NCI-H446 treated with DMSO at 0.1 percent for 48 hours (cell line): ENCODE data around the gene JAKMIP1.

ENCODE experiments used
- DNase-seq: peaks from one replicate; lab custom pipeline; 2025; lab: John Stamatoyannopoulos, UW

The JAKMIP1 gene

GRCh38 chr4:6065166-6065565 lies 135.2 kb downstream of the JAKMIP1 start:
- no peak for DNase-seq

- no peak for DNase-seq
Observed at GRCh38 chr4:6064383-6064782, 136.0 kb downstream of the JAKMIP1 start.

GRCh38 chr4:6063684-6064083 lies 136.7 kb downstream of the JAKMIP1 start:
- DNase-seq = no peak

- no peak for DNase-seq
Observed at GRCh38 chr4:6062133-6062532, 138.2 kb downstream of the JAKMIP1 start.

- DNase-seq = no peak
Observed at GRCh38 chr4:6059375-6059805, 141.0 kb downstream of the JAKMIP1 start.

GRCh38 chr4:6058531-6059374 lies 141.6 kb downstream of the JAKMIP1 start:
- no peak for DNase-seq

GRCh38 chr4:6056976-6057766 lies 143.2 kb downstream of the JAKMIP1 start:
- no peak for DNase-seq

GRCh38 chr4:6055436-6055835 lies 144.9 kb downstream of the JAKMIP1 start:
- DNase-seq = no peak

GRCh38 chr4:6055030-6055429 lies 145.3 kb downstream of the JAKMIP1 start:
- no peak for DNase-seq

- no peak for DNase-seq
Observed at GRCh38 chr4:6054162-6054922, 146.0 kb downstream of the JAKMIP1 start.

- no peak for DNase-seq
Observed at GRCh38 chr4:6052679-6053078, 147.7 kb downstream of the JAKMIP1 start.

- no peak for DNase-seq
Observed at GRCh38 chr4:6050551-6050950, 149.8 kb downstream of the JAKMIP1 start.

- DNase-seq = no peak
Observed at GRCh38 chr4:6049985-6050384, 150.4 kb downstream of the JAKMIP1 start.

GRCh38 chr4:6049278-6049677 lies 151.1 kb downstream of the JAKMIP1 start:
- no peak for DNase-seq

- no peak for DNase-seq
Observed at GRCh38 chr4:6048537-6048936, 151.8 kb downstream of the JAKMIP1 start.

GRCh38 chr4:6047130-6047673 lies 153.1 kb downstream of the JAKMIP1 start:
- DNase-seq = no peak

GRCh38 chr4:6046526-6047129 lies 153.7 kb downstream of the JAKMIP1 start:
- no peak for DNase-seq

GRCh38 chr4:6044805-6045204 lies 155.5 kb downstream of the JAKMIP1 start:
- no peak for DNase-seq

GRCh38 chr4:6044276-6044675 lies 156.1 kb downstream of the JAKMIP1 start:
- no peak for DNase-seq

- no peak for DNase-seq
Observed at GRCh38 chr4:6043843-6044242, 156.5 kb downstream of the JAKMIP1 start.

- no peak for DNase-seq
Observed at GRCh38 chr4:6043188-6043587, 157.2 kb downstream of the JAKMIP1 start.
